Mesenchymal stem cell (in vitro differentiated cells and primary cell): ENCODE results near the gene FAM24A.
A peak's percentile ranks its signal among the peaks of the same experiment; 100 is the strongest.

Experiments used
- DNase-seq: peaks from one replicate; pipeline ENCODE4 v3.0.0-alpha.2; 2013
- H2AFZ ChIP-seq: one replicate; pipeline ENCODE4 v1.6.1; 2013; ENCODE audit warnings: low read depth, mild to moderate bottlenecking, control low read depth, inconsistent platforms, low read length, moderate library complexity
- H2AK5ac ChIP-seq: 2 replicates; pipeline ENCODE4 v1.6.1; 2013; ENCODE audit warnings: low read length, moderate library complexity, mild to moderate bottlenecking, inconsistent platforms; ENCODE audit not compliant: severe bottlenecking
- H2BK120ac ChIP-seq: one replicate; pipeline ENCODE4 v1.6.1; 2013; ENCODE audit warnings: low read depth, mild to moderate bottlenecking, inconsistent platforms, low read length, moderate library complexity
- H2BK12ac ChIP-seq, 2 experiments: one replicate each; pipeline ENCODE4 v1.6.1; 2013; ENCODE audit warnings: inconsistent platforms in 2 of 2, low read length in 2 of 2, mild to moderate bottlenecking in 2 of 2, moderate library complexity in 2 of 2, control low read depth in 1 of 2
- H2BK15ac ChIP-seq: one replicate; pipeline ENCODE4 v1.6.1; 2013; ENCODE audit warnings: mild to moderate bottlenecking, low read depth, inconsistent platforms; ENCODE audit not compliant: poor library complexity, severe bottlenecking
- H2BK5ac ChIP-seq: 2 replicates; pipeline ENCODE4 v1.6.1; 2013; ENCODE audit warnings: low read depth, mild to moderate bottlenecking, low read length, control low read depth, inconsistent platforms; ENCODE audit not compliant: poor library complexity, severe bottlenecking
- H3K14ac ChIP-seq, 2 experiments: one replicate each; pipeline ENCODE4 v1.6.1; 2013; ENCODE audit warnings: inconsistent platforms in 2 of 2, low read length in 2 of 2, control low read depth in 1 of 2, mild to moderate bottlenecking in 1 of 2, moderate library complexity in 1 of 2
- H3K18ac ChIP-seq, 2 experiments: one replicate each; pipeline ENCODE4 v1.6.1; 2013; ENCODE audit warnings: inconsistent platforms in 2 of 2, low read length in 2 of 2, control low read depth in 1 of 2, low read depth in 1 of 2, mild to moderate bottlenecking in 1 of 2
- H3K23ac ChIP-seq, 2 experiments: one replicate each; pipeline ENCODE4 v1.6.1; 2013; ENCODE audit warnings: inconsistent platforms in 2 of 2, low read length in 2 of 2, mild to moderate bottlenecking in 2 of 2, moderate library complexity in 2 of 2, control low read depth in 1 of 2
- H3K27ac ChIP-seq: 2 replicates; pipeline ENCODE4 v1.5.1; 2013; ENCODE audit warnings: mild to moderate bottlenecking, moderate library complexity, low read length, control low read depth, inconsistent platforms; ENCODE audit not compliant: poor library complexity, severe bottlenecking
- H3K27me3 ChIP-seq, 2 experiments: 2 replicates each; pipeline versions ENCODE4 v1.6.1 to v1.7.0; 2013; ENCODE audit warnings: low read length in 2 of 2, mild to moderate bottlenecking in 2 of 2, moderate library complexity in 2 of 2, control low read depth in 1 of 2, inconsistent platforms in 1 of 2; ENCODE audit not compliant: control insufficient read depth in 1 of 2, insufficient read depth in 1 of 2
- H3K36me3 ChIP-seq, 2 experiments: 2 replicates each; pipeline versions ENCODE4 v1.6.1 to v1.7.0; 2013; ENCODE audit warnings: low read length in 2 of 2, control low read depth in 1 of 2, inconsistent platforms in 1 of 2, low read depth in 1 of 2, mild to moderate bottlenecking in 1 of 2; ENCODE audit not compliant: insufficient read depth in 2 of 2, control insufficient read depth in 1 of 2
- H3K4ac ChIP-seq, 2 experiments: one replicate each; pipeline ENCODE4 v1.6.1; 2013; ENCODE audit warnings: inconsistent platforms in 2 of 2, low read length in 2 of 2, mild to moderate bottlenecking in 2 of 2, moderate library complexity in 2 of 2, control low read depth in 1 of 2, low read depth in 1 of 2
- H3K4me1 ChIP-seq: 2 replicates; pipeline ENCODE4 v1.6.1; 2013; ENCODE audit warnings: low read depth, low read length, control low read depth; ENCODE audit not compliant: control insufficient read depth, insufficient read depth
- H3K4me2 ChIP-seq: 2 replicates; pipeline ENCODE4 v1.6.1; 2013; ENCODE audit warnings: low read length, mild to moderate bottlenecking, inconsistent platforms; ENCODE audit not compliant: poor library complexity, severe bottlenecking
- H3K4me3 ChIP-seq, 2 experiments: 2 replicates each; pipeline versions ENCODE4 v1.5.1 to v1.7.0; 2013; ENCODE audit warnings: low read length in 2 of 2, mild to moderate bottlenecking in 2 of 2, control low read depth in 1 of 2, low read depth in 1 of 2; ENCODE audit not compliant: insufficient read depth in 1 of 2
- H3K79me1 ChIP-seq: replicated peaks from 2 replicates; pipeline ENCODE4 v1.6.1; 2013; ENCODE audit warnings: mild to moderate bottlenecking, control low read depth, low read length, inconsistent platforms; ENCODE audit not compliant: poor library complexity, severe bottlenecking
- H3K9ac ChIP-seq: 2 replicates; pipeline ENCODE4 v1.7.0; 2013; ENCODE audit warnings: mild to moderate bottlenecking, low read length, moderate library complexity
- H3K9me3 ChIP-seq: 2 replicates; pipeline ENCODE4 v1.7.0; 2013; ENCODE audit warnings: mild to moderate bottlenecking, low read length; ENCODE audit not compliant: control insufficient read depth
- H4K8ac ChIP-seq: one replicate; pipeline ENCODE4 v1.6.1; 2013; ENCODE audit warnings: inconsistent platforms, mild to moderate bottlenecking, low read length, moderate library complexity
- H4K91ac ChIP-seq: one replicate; pipeline ENCODE4 v1.6.1; 2013; ENCODE audit warnings: mild to moderate bottlenecking, low read length, inconsistent platforms
- WGBS: methylation state at CpG from one replicate; pipeline ENCODE4 v1.1.7; 2013; ENCODE audit warnings: mixed read lengths; 5-methylcytosine and 5-hydroxymethylcytosine counted together

The FAM24A gene

DNA sequence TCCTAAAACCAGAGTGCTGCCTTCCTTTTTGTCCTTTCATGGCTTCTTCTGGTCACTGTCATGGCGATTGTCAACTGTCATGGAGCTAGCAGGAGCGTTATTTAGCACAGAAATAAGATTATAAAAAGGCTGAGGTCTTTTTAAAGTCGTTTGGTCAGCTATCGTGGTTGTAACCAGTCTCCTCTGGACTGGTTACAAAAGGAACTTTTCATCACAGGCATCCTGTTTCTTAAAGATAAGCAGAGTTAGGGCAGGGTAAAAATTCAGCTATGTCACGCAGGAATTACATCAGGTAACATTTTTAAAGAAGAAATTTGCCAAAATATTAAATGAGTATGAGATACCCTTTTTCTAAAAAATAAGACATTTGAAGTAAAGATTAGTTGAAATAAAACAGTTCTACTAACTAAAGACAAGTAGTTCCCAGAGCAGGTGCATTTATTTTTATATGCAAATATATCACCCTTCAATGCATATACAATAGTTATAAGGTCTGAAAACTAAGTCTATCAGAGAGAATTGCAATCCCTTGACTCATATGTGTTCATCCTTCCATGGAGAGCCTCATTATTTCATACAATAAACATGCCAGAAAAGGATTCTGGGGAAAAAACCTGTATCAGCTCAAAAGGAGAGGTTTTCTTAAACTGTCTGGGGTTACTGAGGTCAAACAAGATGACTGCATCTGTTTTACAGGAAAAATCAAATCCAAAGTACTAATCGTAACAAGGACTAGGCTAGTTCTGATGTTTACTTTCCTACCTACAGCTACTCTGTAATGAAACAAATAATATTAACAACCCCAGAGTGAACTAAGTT lies 20.9 kb downstream of the FAM24A start:
- no peak overlapping the region for H3K9ac ChIP-seq
- H3K18ac ChIP-seq: no peak overlapping the region
- DNase-seq: no peak
- no peak overlapping the region for H4K91ac ChIP-seq
- no peaks in the 10 kb centered on the region for H3K4me1 ChIP-seq
- H3K9me3 ChIP-seq: no peaks in the 10 kb centered on the region
- no peak overlapping the region for H3K23ac ChIP-seq
- H3K36me3 ChIP-seq: peaks cover 0 to 39% of the 10 kb centered on the region in 2 experiments
- H3K4me2 ChIP-seq: no peak overlapping the region
- peaks cover 4% of the 10 kb centered on the region for H3K79me1 ChIP-seq
- H2BK15ac ChIP-seq: no peak overlapping the region
- H2BK5ac ChIP-seq: no peak overlapping the region
- H3K27ac ChIP-seq: no peak overlapping the region
- no peaks in the 10 kb centered on the region for H3K27me3 ChIP-seq
- no peak overlapping the region for H2AFZ ChIP-seq
- no peak overlapping the region for H3K4ac ChIP-seq
- H2BK12ac ChIP-seq: no peak overlapping the region
- no peak overlapping the region for H2BK120ac ChIP-seq
- H2AK5ac ChIP-seq: no peak overlapping the region
- H3K14ac ChIP-seq: no peak overlapping the region
- 86% methylated on average over 5 of the region's 6 CpGs for WGBS
- H3K4me3 ChIP-seq: no peak overlapping the region
- H4K8ac ChIP-seq: no peak overlapping the region

DNA sequence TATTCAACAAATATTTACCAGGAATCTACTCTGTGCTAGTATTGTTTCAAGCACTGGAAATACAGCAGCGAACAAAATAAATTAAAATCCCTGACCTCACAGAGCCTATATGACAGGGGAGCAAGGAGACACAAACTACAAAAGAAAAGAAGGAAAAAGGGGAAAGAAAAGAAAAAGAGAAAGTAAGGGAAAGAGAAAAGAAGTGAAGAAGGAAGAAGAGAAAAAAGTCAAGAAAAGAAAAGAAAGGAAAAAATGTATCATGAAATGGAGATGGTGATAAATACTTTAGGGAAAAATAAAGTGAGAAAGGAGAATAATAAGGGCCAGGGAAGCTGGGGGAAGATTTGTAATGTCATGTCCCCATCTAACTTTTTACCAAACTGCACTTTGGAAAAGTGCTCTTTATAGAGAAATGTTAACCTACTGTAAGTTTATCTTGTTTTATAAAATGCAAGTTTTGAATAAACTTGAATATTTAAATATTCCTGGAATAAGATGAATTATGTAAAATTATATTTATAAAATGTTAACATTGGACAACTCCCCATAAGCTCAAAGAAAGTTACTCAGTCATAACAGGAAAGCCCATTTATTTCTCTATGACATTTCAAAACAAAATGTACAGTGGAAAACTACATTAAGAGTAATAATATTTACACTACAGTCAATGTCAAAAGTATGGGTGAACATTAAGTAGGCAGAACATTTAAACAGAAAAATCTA lies 28.9 kb downstream of the FAM24A start:
- 100% methylated on average over 1 of the region's 1 CpG for WGBS
- Histone ChIP-seq H2AFZ (no peak overlapping the region), H3K27ac (no peak overlapping the region)

DNA sequence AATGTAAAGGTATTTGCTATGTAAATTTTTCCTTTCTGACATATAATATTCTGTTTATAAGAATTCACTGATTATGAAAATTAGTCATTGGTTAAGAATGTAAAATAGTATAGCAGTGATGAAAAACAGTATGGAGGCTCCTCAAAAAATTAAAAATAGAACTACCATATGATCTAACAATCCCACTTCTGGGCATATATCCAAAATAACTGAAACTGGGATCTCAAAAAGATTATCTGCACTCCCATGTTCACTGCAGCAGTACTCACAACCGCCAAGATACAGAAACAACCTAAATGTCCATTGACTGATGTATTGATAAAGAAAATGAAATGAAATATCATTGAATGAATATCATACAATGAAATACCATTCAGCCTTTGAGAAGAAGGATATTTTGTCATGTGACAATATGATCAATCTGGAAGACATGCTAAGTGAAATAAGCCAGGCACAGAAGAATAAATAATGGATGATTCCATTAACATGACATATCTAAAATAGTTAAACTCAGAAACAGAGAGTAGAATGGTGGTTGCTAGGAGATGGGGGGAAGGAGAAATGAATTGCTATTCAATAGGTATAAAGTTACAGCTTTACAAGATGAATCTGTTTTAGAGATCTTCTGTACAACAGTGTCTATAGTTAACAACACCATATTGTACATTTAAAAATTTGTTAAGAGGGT lies 29.6 kb downstream of the FAM24A start:
- Histone ChIP-seq H2AK5ac (no peak overlapping the region), H3K9me3 (no peaks in the 10 kb centered on the region), H3K4ac (no peak overlapping the region), H3K36me3 (peaks cover 0 to 55% of the 10 kb centered on the region in 2 experiments), H4K91ac (no peak overlapping the region), H2BK12ac (no peak overlapping the region), H2BK15ac (no peak overlapping the region), H3K4me3 (no peak overlapping the region), H3K4me1 (no peaks in the 10 kb centered on the region), H3K27ac (no peak overlapping the region), H3K14ac (no peak overlapping the region), H4K8ac (no peak overlapping the region), H2AFZ (no peak overlapping the region), H3K18ac (no peak overlapping the region), H3K4me2 (no peak overlapping the region), H2BK120ac (no peak overlapping the region), H3K23ac (no peak overlapping the region), H2BK5ac (no peak overlapping the region), H3K9ac (no peak overlapping the region), H3K79me1 (peaks cover 3% of the 10 kb centered on the region), H3K27me3 (no peaks in the 10 kb centered on the region)
- WGBS: 100% methylated on average over 1 of the region's 1 CpG
- peak; percentile 64 for DNase-seq

More for the DNA sequence above, 28.9 kb downstream of the FAM24A start:
- Histone ChIP-seq H3K14ac (no peak overlapping the region), H4K91ac (no peak overlapping the region), H2BK120ac (no peak overlapping the region), H3K4me3 (no peak overlapping the region), H3K36me3 (peaks cover 0 to 61% of the 10 kb centered on the region in 2 experiments), H3K27me3 (no peaks in the 10 kb centered on the region), H3K23ac (no peak overlapping the region), H3K79me1 (peaks cover 3% of the 10 kb centered on the region), H3K4me1 (no peaks in the 10 kb centered on the region), H3K4ac (no peak overlapping the region), H3K9me3 (no peaks in the 10 kb centered on the region), H3K9ac (no peak overlapping the region), H2BK12ac (no peak overlapping the region), H2BK15ac (no peak overlapping the region), H2AK5ac (no peak overlapping the region), H2BK5ac (no peak overlapping the region), H4K8ac (no peak overlapping the region), H3K4me2 (no peak overlapping the region), H3K18ac (no peak overlapping the region)
- DNase-seq: no peak

DNA sequence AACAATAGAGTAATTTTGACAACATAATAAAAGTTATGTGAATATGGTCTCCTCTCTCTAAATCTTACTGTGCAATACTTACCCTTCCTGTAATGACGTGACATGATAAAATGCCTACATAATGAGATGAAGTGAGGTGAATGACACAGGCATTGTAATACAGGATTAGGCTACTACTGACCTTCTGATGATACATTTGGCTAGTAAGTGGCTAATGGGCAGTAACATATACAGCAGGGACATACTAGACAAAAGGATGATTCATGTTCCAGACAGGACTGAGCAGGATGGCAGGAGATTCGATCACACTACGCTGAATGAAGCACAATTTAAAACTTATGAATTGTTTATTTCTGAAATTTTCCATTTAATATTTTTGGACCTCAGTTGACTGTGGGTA lies 38.9 kb downstream of the FAM24A start:
- H3K14ac ChIP-seq: no peak overlapping the region
- peaks cover under 1% of the 10 kb centered on the region for H3K4me1 ChIP-seq
- no peak overlapping the region for H3K27ac ChIP-seq
- H3K79me1 ChIP-seq: peaks cover 9% of the 10 kb centered on the region
- no peak for DNase-seq
- H3K4me2 ChIP-seq: no peak overlapping the region
- H3K36me3 ChIP-seq: peaks cover 3 to 67% of the 10 kb centered on the region in 2 experiments
- H3K4ac ChIP-seq: no peak overlapping the region
- H3K9me3 ChIP-seq: no peaks in the 10 kb centered on the region
- H3K23ac ChIP-seq: no peak overlapping the region
- no peak overlapping the region for H3K4me3 ChIP-seq
- no peak overlapping the region for H2BK5ac ChIP-seq
- H2BK120ac ChIP-seq: no peak overlapping the region
- no peak overlapping the region for H4K8ac ChIP-seq
- H3K18ac ChIP-seq: no peak overlapping the region
- 100% methylated on average over 1 of the region's 3 CpGs for WGBS
- H2AFZ ChIP-seq: no peak overlapping the region
- no peak overlapping the region for H2BK12ac ChIP-seq
- H3K27me3 ChIP-seq: no peaks in the 10 kb centered on the region
- H4K91ac ChIP-seq: no peak overlapping the region
- no peak overlapping the region for H2AK5ac ChIP-seq
- no peak overlapping the region for H3K9ac ChIP-seq
- no peak overlapping the region for H2BK15ac ChIP-seq
